Measurements from ENCODE around the gene CAMK1D. TPM values are rescaled to one million over a fixed set of nuclear protein-coding genes. Genes with fewer than 3 reads are reported as not detected.

The CAMK1D gene
- total RNA-seq, 2 experiments from 2014 or later = 15.4 to 15.5 TPM

- ChIA-PET POLR2A (no interaction called here), CTCF (interaction anchor here (0.6 to 1.7 kb wide), 3 partner anchors 9 to 63 kb away, joined by 3 to 5 read pairs (median 4); no protein-coding TSS in a partner anchor)
- Mint-ChIP-seq H3K27ac (no peak overlapping the region), H3K9me3 (no peaks in the 10 kb centered on the region), H3K27me3 (no peaks in the 10 kb centered on the region), H3K4me3 (no peak overlapping the region), H3K4me1 (peaks cover 5% of the 10 kb centered on the region), H3K36me3 (ENCODE audit: low read depth) (no peaks in the 10 kb centered on the region)
- no peak for DNase-seq
These were observed 431.6 kb downstream of the CAMK1D start for GRCh38 chr10:12780634-12781601.

DNA sequence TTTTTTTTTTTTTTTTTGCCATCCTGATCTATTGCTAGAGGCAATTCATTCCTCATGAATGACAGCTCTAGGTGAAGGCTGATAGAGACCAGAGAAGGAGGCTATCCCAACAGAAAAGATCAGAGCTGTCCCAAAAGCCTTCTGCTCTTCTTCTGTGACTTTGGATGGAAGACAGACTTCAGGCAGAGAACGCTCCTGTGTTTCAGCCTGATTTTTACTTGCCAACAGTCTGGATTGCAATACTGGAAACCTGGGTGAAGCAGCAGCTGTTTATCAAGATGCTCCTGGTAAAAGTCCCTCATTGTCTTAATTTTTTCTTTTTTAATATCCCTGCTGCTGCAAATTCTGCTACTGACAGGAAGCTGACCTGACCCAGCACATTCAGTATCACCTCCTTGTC lies 432.6 kb downstream of the CAMK1D start:
- H3K27me3 Mint-ChIP-seq = no peaks in the 10 kb centered on the region
- no peak overlapping the region for H3K27ac Mint-ChIP-seq
- CTCF ChIA-PET = interaction anchor here (0.8 to 1.7 kb wide), 7 partner anchors 10 to 42 kb away, joined by 3 to 6 read pairs (median 4); no protein-coding TSS in a partner anchor
- H3K36me3 Mint-ChIP-seq (ENCODE audit: low read depth) = no peaks in the 10 kb centered on the region
- DNase-seq = no peak
- POLR2A ChIA-PET = no interaction called here
- peaks cover 5% of the 10 kb centered on the region for H3K4me1 Mint-ChIP-seq
- no peaks in the 10 kb centered on the region for H3K9me3 Mint-ChIP-seq
- H3K4me3 Mint-ChIP-seq = no peak overlapping the region

GRCh38 chr10:12782537-12782936 lies 433.2 kb downstream of the CAMK1D start:
- peak; percentile 24 for DNase-seq
- Mint-ChIP-seq H3K27me3 (no peaks in the 10 kb centered on the region), H3K9me3 (no peaks in the 10 kb centered on the region), H3K27ac (no peak overlapping the region), H3K36me3 (ENCODE audit: low read depth) (no peaks in the 10 kb centered on the region), H3K4me1 (peaks cover 5% of the 10 kb centered on the region), H3K4me3 (no peak overlapping the region)
- ChIA-PET CTCF (interaction anchor here (0.6 to 1.7 kb wide), 9 partner anchors 10 to 257 kb away, joined by 3 to 6 read pairs (median 4); no protein-coding TSS in a partner anchor), POLR2A (no interaction called here)

- POLR2A ChIA-PET = no interaction called here
- no peaks in the 10 kb centered on the region for H3K9me3 Mint-ChIP-seq
- DNase-seq = no peak
- CTCF ChIA-PET = interaction anchor here (0.6 to 1.5 kb wide), 5 partner anchors 20 to 1277 kb away, joined by 4 to 6 read pairs (median 4); no protein-coding TSS in a partner anchor
- no peaks in the 10 kb centered on the region for H3K36me3 Mint-ChIP-seq (ENCODE audit: low read depth)
- no peak overlapping the region for H3K27ac Mint-ChIP-seq
- peaks cover 5% of the 10 kb centered on the region for H3K4me1 Mint-ChIP-seq
- no peak overlapping the region for H3K4me3 Mint-ChIP-seq
- no peaks in the 10 kb centered on the region for H3K27me3 Mint-ChIP-seq
These were observed 433.9 kb downstream of the CAMK1D start for GRCh38 chr10:12783293-12783692.

DNA sequence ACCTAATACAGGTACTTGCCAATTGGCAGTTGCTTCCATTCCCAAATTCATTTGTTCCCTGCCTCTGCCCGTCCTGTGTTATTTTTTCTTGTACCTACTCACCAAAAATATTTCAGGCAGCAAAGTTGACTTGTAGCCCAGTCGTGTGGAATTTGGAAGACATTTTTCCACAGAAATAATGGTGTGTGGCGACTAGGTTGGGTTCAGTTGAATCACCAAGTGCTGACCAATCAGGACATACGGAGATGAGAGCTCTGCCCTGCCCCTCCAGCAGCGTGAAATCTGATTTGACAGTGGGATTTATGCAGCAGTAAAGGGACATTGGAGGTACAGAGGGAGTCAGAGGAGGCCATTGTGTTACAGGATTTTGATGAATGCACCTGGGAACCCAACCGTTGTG lies 435.3 kb downstream of the CAMK1D start:
- no peak for DNase-seq
- no peak overlapping the region for H3K4me3 Mint-ChIP-seq
- POLR2A ChIA-PET = no interaction called here
- H3K27ac Mint-ChIP-seq = no peak overlapping the region
- peaks cover 5% of the 10 kb centered on the region for H3K4me1 Mint-ChIP-seq
- no peaks in the 10 kb centered on the region for H3K27me3 Mint-ChIP-seq
- CTCF ChIA-PET = no interaction called here
- no peaks in the 10 kb centered on the region for H3K36me3 Mint-ChIP-seq (ENCODE audit: low read depth)
- no peaks in the 10 kb centered on the region for H3K9me3 Mint-ChIP-seq

DNA sequence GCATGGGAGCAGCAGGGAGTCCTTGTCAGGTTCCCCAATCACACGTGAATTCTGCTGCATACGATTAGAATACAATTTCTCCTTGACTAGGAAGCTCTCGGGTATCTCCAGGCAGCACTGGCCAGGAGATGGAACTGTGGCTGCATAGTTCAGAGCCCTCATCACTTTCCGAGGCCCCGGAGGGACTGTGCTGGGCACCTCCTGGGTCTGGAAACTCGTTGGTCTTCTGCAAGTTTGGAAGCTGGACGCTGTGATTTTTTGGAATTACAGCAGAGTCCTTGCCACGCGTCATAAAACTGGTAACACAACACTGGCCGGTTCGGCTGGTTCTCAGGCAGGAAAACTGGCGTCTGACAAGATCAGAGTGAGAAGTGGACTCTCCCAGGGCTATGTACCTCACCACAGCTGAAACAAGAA lies 436.1 kb downstream of the CAMK1D start:
- ChIA-PET CTCF (no interaction called here), POLR2A (no interaction called here)
- peaks cover 5% of the 10 kb centered on the region for H3K4me1 Mint-ChIP-seq
- DNase-seq = no peak
- no peaks in the 10 kb centered on the region for H3K36me3 Mint-ChIP-seq (ENCODE audit: low read depth)
- no peaks in the 10 kb centered on the region for H3K9me3 Mint-ChIP-seq
- no peaks in the 10 kb centered on the region for H3K27me3 Mint-ChIP-seq
- H3K4me3 Mint-ChIP-seq = no peak overlapping the region
- no peak overlapping the region for H3K27ac Mint-ChIP-seq

GRCh38 chr10:12787297-12787696 lies 437.9 kb downstream of the CAMK1D start:
- CTCF ChIA-PET = no interaction called here
- no peak overlapping the region for H3K4me3 Mint-ChIP-seq
- H3K9me3 Mint-ChIP-seq = no peaks in the 10 kb centered on the region
- peaks cover 4% of the 10 kb centered on the region for H3K4me1 Mint-ChIP-seq
- H3K27me3 Mint-ChIP-seq = no peaks in the 10 kb centered on the region
- no peak overlapping the region for H3K27ac Mint-ChIP-seq
- peaks cover 3% of the 10 kb centered on the region for H3K36me3 Mint-ChIP-seq (ENCODE audit: low read depth)
- no peak for DNase-seq
- POLR2A ChIA-PET = no interaction called here

DNA sequence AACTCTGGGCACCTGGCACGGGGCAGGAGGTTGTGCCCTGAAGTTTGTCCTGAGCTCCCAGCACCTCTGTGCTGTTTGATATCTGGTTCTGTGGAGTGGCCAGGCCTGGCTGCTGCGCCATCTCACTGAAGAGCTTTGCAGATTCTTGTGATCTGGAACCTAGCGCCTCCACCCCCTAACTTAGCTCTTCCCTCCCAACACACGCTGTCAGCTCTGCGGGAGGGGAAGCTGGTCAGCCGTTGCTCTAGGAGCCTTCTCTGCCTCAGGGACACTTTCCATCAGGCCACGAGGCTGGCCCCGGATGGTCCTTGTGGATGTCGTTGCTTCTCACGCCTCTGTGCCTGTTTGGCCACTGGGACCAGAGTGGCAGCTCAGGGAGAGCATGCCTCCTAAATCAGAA lies 438.9 kb downstream of the CAMK1D start:
- H3K36me3 Mint-ChIP-seq (ENCODE audit: low read depth) = peaks cover 3% of the 10 kb centered on the region
- no peaks in the 10 kb centered on the region for H3K9me3 Mint-ChIP-seq
- POLR2A ChIA-PET = interaction anchor here (0.6 kb wide), 1 partner anchor 11 kb away, joined by 4 read pairs; no protein-coding TSS in a partner anchor
- no peaks in the 10 kb centered on the region for H3K27me3 Mint-ChIP-seq
- CTCF ChIA-PET = no interaction called here
- H3K4me1 Mint-ChIP-seq = no peaks in the 10 kb centered on the region
- H3K27ac Mint-ChIP-seq = no peak overlapping the region
- DNase-seq = no peak
- no peak overlapping the region for H3K4me3 Mint-ChIP-seq

- Mint-ChIP-seq H3K4me1 (no peaks in the 10 kb centered on the region), H3K27ac (no peak overlapping the region), H3K36me3 (ENCODE audit: low read depth) (peaks cover 6% of the 10 kb centered on the region), H3K9me3 (no peaks in the 10 kb centered on the region), H3K4me3 (no peak overlapping the region), H3K27me3 (no peaks in the 10 kb centered on the region)
- no peak for DNase-seq
- ChIA-PET CTCF (no interaction called here), POLR2A (no interaction called here)
These were observed 440.9 kb downstream of the CAMK1D start for GRCh38 chr10:12790270-12790669.

DNA sequence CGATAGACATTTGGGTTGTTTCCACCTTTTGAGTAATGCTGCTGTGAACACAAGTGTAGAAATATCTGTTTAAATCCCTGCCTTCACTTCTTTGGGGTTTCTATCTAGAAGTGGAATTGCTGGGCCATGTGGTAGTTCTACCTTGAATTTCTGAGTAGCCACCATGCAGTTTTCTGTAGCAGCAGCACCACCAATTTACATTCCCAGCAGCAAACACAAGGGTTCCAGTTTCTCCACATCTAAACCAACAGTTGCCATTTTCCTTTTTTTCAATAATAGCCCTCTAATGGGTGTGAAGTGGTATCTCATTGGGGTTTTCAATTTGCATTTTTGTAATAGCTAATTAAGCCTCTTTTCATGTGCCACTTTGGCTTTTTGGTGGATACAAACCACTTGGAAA lies 442.4 kb downstream of the CAMK1D start:
- no peaks in the 10 kb centered on the region for H3K9me3 Mint-ChIP-seq
- CTCF ChIA-PET = no interaction called here
- H3K27me3 Mint-ChIP-seq = no peaks in the 10 kb centered on the region
- H3K4me3 Mint-ChIP-seq = no peak overlapping the region
- POLR2A ChIA-PET = no interaction called here
- H3K4me1 Mint-ChIP-seq = no peaks in the 10 kb centered on the region
- no peak for DNase-seq
- peaks cover 6% of the 10 kb centered on the region for H3K36me3 Mint-ChIP-seq (ENCODE audit: low read depth)
- H3K27ac Mint-ChIP-seq = no peak overlapping the region

DNA sequence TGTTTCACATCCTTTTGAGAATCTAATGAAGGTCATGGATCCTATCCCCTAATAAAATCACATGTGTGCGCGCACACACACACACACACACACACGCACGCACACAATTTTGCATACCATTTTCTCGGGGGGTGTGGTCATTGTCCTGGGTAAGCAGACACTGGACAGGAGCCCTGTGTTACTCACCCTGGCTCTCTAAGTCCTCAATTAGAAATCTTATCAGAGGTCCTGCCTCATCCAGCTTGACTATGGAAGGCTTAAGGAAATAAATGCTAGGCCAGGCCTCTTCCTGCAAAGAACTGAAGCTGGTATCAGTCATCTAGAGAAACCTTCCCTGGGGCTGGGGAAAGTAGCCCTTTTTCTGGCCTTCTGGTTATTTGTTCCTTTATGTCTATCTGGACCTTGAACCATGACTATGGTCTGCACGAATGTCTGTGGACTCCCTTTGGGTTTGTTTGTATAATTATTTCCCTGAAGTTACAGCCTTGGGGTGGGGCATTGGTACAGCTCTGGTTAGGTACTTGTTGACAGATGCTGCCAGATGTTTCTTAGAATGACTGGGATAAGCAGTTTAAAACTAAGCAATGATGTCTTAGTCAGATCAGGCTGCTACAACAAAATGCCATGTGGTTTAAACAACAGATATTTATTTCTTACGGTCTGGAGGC lies 443.7 kb downstream of the CAMK1D start:
- peaks cover 6% of the 10 kb centered on the region for H3K36me3 Mint-ChIP-seq (ENCODE audit: low read depth)
- no peak overlapping the region for H3K4me3 Mint-ChIP-seq
- no peaks in the 10 kb centered on the region for H3K27me3 Mint-ChIP-seq
- POLR2A ChIA-PET = no interaction called here
- no peaks in the 10 kb centered on the region for H3K4me1 Mint-ChIP-seq
- no peak overlapping the region for H3K27ac Mint-ChIP-seq
- H3K9me3 Mint-ChIP-seq = no peaks in the 10 kb centered on the region
- CTCF ChIA-PET = no interaction called here
- no peak for DNase-seq

DNA sequence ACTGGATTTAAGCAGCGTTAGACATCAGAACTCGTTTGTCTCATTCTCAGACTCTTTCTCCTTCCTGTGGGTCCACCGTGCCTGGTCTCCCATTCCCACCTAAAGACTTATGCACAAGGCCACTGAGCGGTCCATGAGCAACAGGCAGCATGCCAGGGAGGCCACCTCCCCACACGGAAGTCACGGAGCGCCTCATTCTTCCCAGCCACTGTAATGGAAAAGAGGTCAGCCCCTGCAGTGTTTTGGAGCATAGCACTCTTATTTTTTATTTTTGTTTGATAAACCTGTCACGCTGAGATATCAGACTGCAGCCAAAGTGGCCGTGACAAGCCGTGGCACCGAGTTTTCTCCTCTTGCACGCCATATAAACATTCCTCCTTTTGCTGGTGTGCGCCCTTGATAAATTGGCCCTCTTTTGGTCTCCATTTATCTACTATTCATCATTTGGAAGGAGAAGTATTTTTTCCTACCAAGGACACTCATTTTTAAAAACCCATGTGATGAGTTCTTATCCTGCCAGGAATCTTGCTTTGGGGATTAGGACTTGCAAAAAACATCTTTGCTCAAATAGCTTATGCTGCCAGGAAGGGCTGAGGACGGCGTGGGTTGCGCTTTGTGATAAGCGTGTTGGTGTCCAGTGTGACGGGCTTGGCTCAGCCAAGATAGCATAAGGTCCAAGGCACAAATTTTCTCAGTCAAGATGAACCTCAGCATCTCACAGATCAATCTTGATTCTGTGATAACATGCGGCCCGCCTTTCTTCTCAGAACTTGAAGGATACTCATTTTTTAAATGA lies 446.2 kb downstream of the CAMK1D start:
- no peaks in the 10 kb centered on the region for H3K9me3 Mint-ChIP-seq
- H3K27ac Mint-ChIP-seq = no peak overlapping the region
- H3K4me1 Mint-ChIP-seq = no peaks in the 10 kb centered on the region
- POLR2A ChIA-PET = no interaction called here
- no peaks in the 10 kb centered on the region for H3K27me3 Mint-ChIP-seq
- DNase-seq = no peak
- H3K4me3 Mint-ChIP-seq = no peak overlapping the region
- H3K36me3 Mint-ChIP-seq (ENCODE audit: low read depth) = peaks cover 6% of the 10 kb centered on the region
- CTCF ChIA-PET = no interaction called here
